ENCODE measurements around the gene TACR2.

TACR2 gene

DNA sequence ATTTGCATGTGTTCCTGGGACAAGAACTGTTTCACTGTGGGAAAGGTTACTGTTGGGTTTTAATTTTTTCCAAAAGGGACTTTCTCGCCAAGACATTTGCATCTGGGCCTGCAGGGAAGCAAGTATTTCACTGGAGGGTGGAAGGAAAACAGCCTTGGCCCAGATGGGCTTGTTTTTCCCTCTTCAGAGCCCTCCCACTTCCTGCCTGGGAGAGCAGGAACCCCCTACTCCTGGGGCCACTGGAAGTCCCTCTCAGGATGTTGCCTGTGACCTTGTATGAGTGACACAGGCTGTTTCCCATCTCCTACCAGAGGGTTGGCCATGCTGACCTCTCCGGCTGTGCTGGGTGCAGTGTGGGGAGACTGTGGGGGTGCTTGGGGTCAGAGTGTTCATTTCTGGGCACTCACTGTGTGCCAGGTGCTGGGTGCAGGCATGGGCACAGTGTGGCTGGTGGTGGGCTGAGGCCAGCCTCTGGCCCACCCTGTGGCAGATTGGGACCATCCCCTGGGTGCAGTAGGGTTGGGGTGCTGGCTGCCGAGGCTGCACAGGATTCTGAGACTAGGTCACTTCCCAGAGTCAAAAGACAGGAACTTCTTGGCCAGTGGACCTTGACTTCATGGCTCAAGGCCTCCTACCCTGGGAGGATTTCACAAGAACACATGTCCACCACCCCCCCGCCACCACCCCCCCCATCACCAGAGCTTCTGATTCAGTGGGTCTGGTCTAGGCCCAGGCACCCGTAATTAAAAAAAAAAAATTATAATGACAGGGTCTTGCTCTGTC lies 44.7 kb upstream of the TACR2 start:
- H3K4me3 ChIP-seq (replicated peaks; ENCODE audit: low read depth, low read length), result no peak overlapping the region
- TF ChIP-seq CTCF (IDR thresholded peaks at IDR 0.05; ENCODE audit: low read depth, low read length, missing control alignments), result no peak
- no peak for DNase-seq (ENCODE audit: extremely low read depth, low read depth)

- no peak for DNase-seq (ENCODE audit: extremely low read depth, low read depth)
- TF ChIP-seq CTCF (IDR thresholded peaks at IDR 0.05; ENCODE audit: low read depth, low read length, missing control alignments), result no peak
- H3K4me3 ChIP-seq (replicated peaks; ENCODE audit: low read depth, low read length), result no peak overlapping the region
These were observed 44.0 kb upstream of the TACR2 start for GRCh38 chr10:69460576-69461242.

GRCh38 chr10:69459893-69460575 lies 43.3 kb upstream of the TACR2 start:
- H3K4me3 ChIP-seq (replicated peaks; ENCODE audit: low read depth, low read length), result no peak overlapping the region
- no peak for TF ChIP-seq CTCF (IDR thresholded peaks at IDR 0.05; ENCODE audit: low read depth, low read length, missing control alignments)
- DNase-seq (ENCODE audit: extremely low read depth, low read depth), result no peak

- no peak for TF ChIP-seq CTCF (IDR thresholded peaks at IDR 0.05; ENCODE audit: low read depth, low read length, missing control alignments)
- no peak overlapping the region for H3K4me3 ChIP-seq (replicated peaks; ENCODE audit: low read depth, low read length)
- no peak for DNase-seq (ENCODE audit: extremely low read depth, low read depth)
These were observed 42.5 kb upstream of the TACR2 start for GRCh38 chr10:69459101-69459790.

DNA sequence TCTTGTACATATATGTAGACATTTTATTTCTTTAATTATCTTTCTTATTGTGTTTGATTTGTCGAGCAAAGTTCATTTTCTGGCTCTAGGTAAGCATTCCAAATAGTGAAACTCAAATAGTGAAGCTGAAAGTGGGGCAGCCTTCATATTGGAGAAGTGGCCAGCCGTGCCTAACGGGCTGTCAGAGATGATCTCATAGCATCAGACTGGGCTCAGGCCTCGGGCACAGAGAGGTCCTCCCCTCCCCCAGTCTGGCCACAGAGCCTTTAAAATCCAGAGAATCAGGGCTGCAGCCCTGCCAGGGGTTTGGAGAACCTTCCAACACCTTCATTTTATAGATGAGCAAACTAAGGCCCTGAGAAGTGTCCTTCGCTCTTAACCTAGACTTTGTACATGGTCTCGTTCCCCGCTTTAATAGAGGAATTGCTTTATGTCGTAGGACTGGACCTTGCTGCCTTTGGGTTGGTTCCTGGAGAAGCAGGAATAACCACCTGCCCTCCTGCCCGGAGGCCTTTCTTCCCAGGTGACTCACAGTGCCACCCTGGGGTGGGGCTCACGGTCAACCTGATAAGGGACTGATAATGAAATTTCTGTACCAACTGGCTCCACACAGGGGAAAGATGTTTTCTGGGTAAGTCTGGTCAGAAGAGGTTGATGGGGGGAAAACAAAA lies 41.8 kb upstream of the TACR2 start:
- H3K4me3 ChIP-seq (replicated peaks; ENCODE audit: low read depth, low read length), result no peak overlapping the region
- TF ChIP-seq CTCF (IDR thresholded peaks at IDR 0.05; ENCODE audit: low read depth, low read length, missing control alignments), result no peak
- no peak for DNase-seq (ENCODE audit: extremely low read depth, low read depth)

DNA sequence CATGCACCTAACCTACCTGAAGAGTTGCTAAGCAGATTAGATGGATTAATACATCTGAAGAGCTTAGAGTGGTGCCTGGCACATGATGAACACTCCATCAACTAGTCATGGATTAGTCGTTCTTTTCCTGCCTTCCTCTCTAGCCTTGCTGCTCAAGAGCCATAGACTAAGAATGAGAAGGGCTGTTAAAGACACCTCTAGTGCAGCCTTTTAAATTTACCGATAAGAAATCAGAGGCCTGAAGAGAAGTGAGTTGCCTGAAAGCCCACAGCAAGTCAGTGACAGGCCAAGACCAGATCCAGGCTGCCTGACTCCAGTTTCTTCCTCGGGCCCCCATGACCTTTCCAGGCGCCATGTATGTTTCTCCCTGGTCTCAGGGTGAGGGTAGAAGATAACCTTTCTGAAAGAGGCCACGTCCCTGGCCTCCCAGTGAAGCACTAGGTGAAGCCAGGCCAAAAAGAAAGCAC lies 41.1 kb upstream of the TACR2 start:
- H3K4me3 ChIP-seq (replicated peaks; ENCODE audit: low read depth, low read length), result no peak overlapping the region
- no peak for TF ChIP-seq CTCF (IDR thresholded peaks at IDR 0.05; ENCODE audit: low read depth, low read length, missing control alignments)
- DNase-seq (ENCODE audit: extremely low read depth, low read depth), result no peak
